OCI-LY3 (cell line): ENCODE data around the gene PRIMA1.

Experiments used
- H2AFZ ChIP-seq: fragments of 200-600, 300-600 bp; shearing (Covaris generic); 2 replicates; pipeline ENCODE4 v1.6.0; 2014; ENCODE audit warnings: antibody characterized with exemption, low read depth, low read length
- H3K27ac ChIP-seq: fragments of 200-600, 300-600 bp; sonication (generic); 2 replicates; pipeline ENCODE4 v1.5.1; 2014; ENCODE audit warnings: mild to moderate bottlenecking, low read length, moderate library complexity, mixed read lengths
- H3K27me3 ChIP-seq: fragments of 200-600, 300-600 bp; sonication (generic); 2 replicates; pipeline ENCODE4 v1.6.1; 2014; ENCODE audit warnings: low read depth, low read length, mixed read lengths
- H3K36me3 ChIP-seq: fragments of 200-600, 300-600 bp; sonication (generic); replicated peaks from 2 replicates; pipeline ENCODE3; 2014; ENCODE audit warnings: low read depth, low read length, mixed read lengths
- H3K4me1 ChIP-seq: fragments of 300-600, 200-600 bp; sonication (generic); 2 replicates; pipeline ENCODE4 v1.6.1; 2014; ENCODE audit warnings: low read length, mixed read lengths
- H3K4me2 ChIP-seq: fragments of 200-600, 300-600 bp; sonication (generic); 2 replicates; pipeline ENCODE4 v1.6.1; 2014; ENCODE audit warnings: low read length, mixed read lengths
- H3K4me3 ChIP-seq: fragments of 300-600, 200-600 bp; sonication (generic); 2 replicates; pipeline ENCODE4 v1.5.1; 2014; ENCODE audit warnings: antibody characterized with exemption, mild to moderate bottlenecking, low read length, moderate library complexity
- H3K79me2 ChIP-seq: fragments of 300-600, 200-600 bp; shearing (Covaris generic); 2 replicates; pipeline ENCODE4 v1.6.1; 2014; ENCODE audit warnings: mild to moderate bottlenecking, low read length, mixed read lengths
- H3K9ac ChIP-seq: fragments of 300-600, 200-600 bp; shearing (Covaris generic); 2 replicates; pipeline ENCODE4 v1.6.0; 2014; ENCODE audit warnings: mild to moderate bottlenecking, low read length, moderate library complexity
- H3K9me3 ChIP-seq: fragments of 200-600, 300-600 bp; shearing (Covaris generic); 2 replicates; pipeline ENCODE4 v1.6.1; 2014; ENCODE audit warnings: low read length, mixed read lengths; ENCODE audit not compliant: insufficient read depth
- H4K20me1 ChIP-seq: fragments of 200-600, 300-600 bp; sonication (generic); 2 replicates; pipeline ENCODE4 v1.6.1; 2016; ENCODE audit warnings: low read length, mixed read lengths; ENCODE audit not compliant: insufficient read depth
- CTCF ChIP-seq: fragments of 200-600, 300-600 bp; sonication (generic); IDR thresholded peaks from 2 replicates; pipeline ENCODE4 v1.5.1; 2014; ENCODE audit warnings: antibody characterized with exemption, low read length, low read depth
- EZH2phosphoT487 ChIP-seq: fragments of 200-600 bp; shearing (Covaris generic); IDR thresholded peaks from 2 replicates; pipeline ENCODE4 v1.6.1; 2018; ENCODE audit warnings: antibody characterized with exemption, mixed run types, low read depth

Gene PRIMA1

GRCh38 chr14:93824076-93824475, 35.8 kb upstream of the PRIMA1 start:
- Histone ChIP-seq H3K9me3 (no peaks in the 10 kb centered on the region), H3K9ac (no peak overlapping the region), H2AFZ (no peak overlapping the region), H4K20me1 (no peaks in the 10 kb centered on the region), H3K4me2 (no peak overlapping the region), H3K27me3 (peaks cover 7% of the 10 kb centered on the region; the same call in 1 of the 2 replicates), H3K27ac (no peak overlapping the region), H3K79me2 (no peaks in the 10 kb centered on the region), H3K4me3 (no peak overlapping the region), H3K36me3 (no peaks in the 10 kb centered on the region), H3K4me1 (no peaks in the 10 kb centered on the region)
- TF ChIP-seq CTCF, result no peak
- no peak for TF ChIP-seq EZH2phosphoT487

GRCh38 chr14:93821051-93821450, 32.8 kb upstream of the PRIMA1 start:
- Histone ChIP-seq H3K4me2 (no peak overlapping the region), H3K4me1 (no peaks in the 10 kb centered on the region), H3K4me3 (no peak overlapping the region), H4K20me1 (no peaks in the 10 kb centered on the region), H3K79me2 (no peaks in the 10 kb centered on the region), H3K36me3 (no peaks in the 10 kb centered on the region), H3K27me3 (0 out of 2 replicates have a peak, but pooled peaks cover 2% of the 10 kb centered on the region), H3K9ac (no peak overlapping the region), H2AFZ (no peak overlapping the region), H3K9me3 (no peaks in the 10 kb centered on the region), H3K27ac (no peak overlapping the region)
- TF ChIP-seq EZH2phosphoT487, result no peak
- no peak for TF ChIP-seq CTCF

GRCh38 chr14:93818857-93819256, 30.6 kb upstream of the PRIMA1 start:
- H3K9ac ChIP-seq, result no peak overlapping the region
- H3K4me1 ChIP-seq, result no peaks in the 10 kb centered on the region
- peaks cover 17% of the 10 kb centered on the region for H3K9me3 ChIP-seq
- TF ChIP-seq EZH2phosphoT487, result no peak
- TF ChIP-seq CTCF, result no peak
- H3K4me2 ChIP-seq, result no peak overlapping the region
- H3K36me3 ChIP-seq, result no peaks in the 10 kb centered on the region
- H4K20me1 ChIP-seq, result no peaks in the 10 kb centered on the region
- H3K27me3 ChIP-seq, result 0 out of 2 replicates have a peak, but pooled peaks cover 3% of the 10 kb centered on the region
- no peak overlapping the region for H2AFZ ChIP-seq
- no peak overlapping the region for H3K27ac ChIP-seq
- H3K4me3 ChIP-seq, result no peak overlapping the region
- no peaks in the 10 kb centered on the region for H3K79me2 ChIP-seq

- Histone ChIP-seq H2AFZ (no peak overlapping the region), H3K9me3 (peaks cover 49% of the 10 kb centered on the region), H3K79me2 (no peaks in the 10 kb centered on the region), H3K4me3 (no peak overlapping the region), H3K9ac (no peak overlapping the region), H3K27me3 (peaks cover 10% of the 10 kb centered on the region; the same call in 1 of the 2 replicates), H3K4me2 (no peak overlapping the region), H4K20me1 (no peaks in the 10 kb centered on the region), H3K4me1 (peaks cover 28% of the 10 kb centered on the region), H3K27ac (no peak overlapping the region), H3K36me3 (peaks cover 10% of the 10 kb centered on the region)
- TF ChIP-seq CTCF (no peak), EZH2phosphoT487 (no peak)
Observed at GRCh38 chr14:93811676-93812075, 23.4 kb upstream of the PRIMA1 start.
